Panc1 (cell line): Measurements from ENCODE around the gene TBC1D12.

Experiments
- POLR2AphosphoS5 ChIP-seq: IDR thresholded peaks from 2 replicates; pipeline ENCODE4 v1.6.1; 2012; ENCODE audit warnings: mild to moderate bottlenecking, low read depth, low read length, moderate library complexity
- SIN3A ChIP-seq: IDR thresholded peaks from 2 replicates; pipeline ENCODE4 v1.6.1; 2012; ENCODE audit warnings: low read depth, mild to moderate bottlenecking, low read length, moderate library complexity, borderline replicate concordance; ENCODE audit not compliant: insufficient read depth
- TF ChIP-seq, protein P1 (sequence below): fragments of 450-650 bp; IDR thresholded peaks from 2 replicates; pipeline ENCODE4 v1.5.1; 2017; ENCODE audit warnings: mild to moderate bottlenecking
- TF ChIP-seq, protein P2 (sequence below), 2 experiments: IDR thresholded peaks; 2 replicates each; pipeline ENCODE4 v1.6.1; 2011 to 2012; ENCODE audit warnings: low read depth in 2 of 2, control low read depth in 1 of 2, low read length in 1 of 2, mild to moderate bottlenecking in 1 of 2, moderate library complexity in 1 of 2; ENCODE audit not compliant: insufficient read depth in 1 of 2

DNA sequence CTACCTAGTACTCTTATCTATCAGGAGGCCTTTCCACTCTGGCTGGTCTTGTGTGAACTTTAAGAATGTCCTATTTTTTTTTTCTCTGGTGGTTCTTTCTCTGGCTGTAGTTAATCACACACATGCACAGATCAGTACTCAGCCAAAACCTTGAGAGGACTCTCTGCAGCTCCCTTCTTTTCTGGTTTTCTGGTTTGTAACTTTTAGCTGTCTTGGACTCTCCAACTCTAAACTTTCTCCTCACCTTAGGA is 88.4 kb downstream of the TBC1D12 start:
- TF ChIP-seq, protein P1, sequence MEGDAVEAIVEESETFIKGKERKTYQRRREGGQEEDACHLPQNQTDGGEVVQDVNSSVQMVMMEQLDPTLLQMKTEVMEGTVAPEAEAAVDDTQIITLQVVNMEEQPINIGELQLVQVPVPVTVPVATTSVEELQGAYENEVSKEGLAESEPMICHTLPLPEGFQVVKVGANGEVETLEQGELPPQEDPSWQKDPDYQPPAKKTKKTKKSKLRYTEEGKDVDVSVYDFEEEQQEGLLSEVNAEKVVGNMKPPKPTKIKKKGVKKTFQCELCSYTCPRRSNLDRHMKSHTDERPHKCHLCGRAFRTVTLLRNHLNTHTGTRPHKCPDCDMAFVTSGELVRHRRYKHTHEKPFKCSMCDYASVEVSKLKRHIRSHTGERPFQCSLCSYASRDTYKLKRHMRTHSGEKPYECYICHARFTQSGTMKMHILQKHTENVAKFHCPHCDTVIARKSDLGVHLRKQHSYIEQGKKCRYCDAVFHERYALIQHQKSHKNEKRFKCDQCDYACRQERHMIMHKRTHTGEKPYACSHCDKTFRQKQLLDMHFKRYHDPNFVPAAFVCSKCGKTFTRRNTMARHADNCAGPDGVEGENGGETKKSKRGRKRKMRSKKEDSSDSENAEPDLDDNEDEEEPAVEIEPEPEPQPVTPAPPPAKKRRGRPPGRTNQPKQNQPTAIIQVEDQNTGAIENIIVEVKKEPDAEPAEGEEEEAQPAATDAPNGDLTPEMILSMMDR: no peak
- TF ChIP-seq, protein P2, sequence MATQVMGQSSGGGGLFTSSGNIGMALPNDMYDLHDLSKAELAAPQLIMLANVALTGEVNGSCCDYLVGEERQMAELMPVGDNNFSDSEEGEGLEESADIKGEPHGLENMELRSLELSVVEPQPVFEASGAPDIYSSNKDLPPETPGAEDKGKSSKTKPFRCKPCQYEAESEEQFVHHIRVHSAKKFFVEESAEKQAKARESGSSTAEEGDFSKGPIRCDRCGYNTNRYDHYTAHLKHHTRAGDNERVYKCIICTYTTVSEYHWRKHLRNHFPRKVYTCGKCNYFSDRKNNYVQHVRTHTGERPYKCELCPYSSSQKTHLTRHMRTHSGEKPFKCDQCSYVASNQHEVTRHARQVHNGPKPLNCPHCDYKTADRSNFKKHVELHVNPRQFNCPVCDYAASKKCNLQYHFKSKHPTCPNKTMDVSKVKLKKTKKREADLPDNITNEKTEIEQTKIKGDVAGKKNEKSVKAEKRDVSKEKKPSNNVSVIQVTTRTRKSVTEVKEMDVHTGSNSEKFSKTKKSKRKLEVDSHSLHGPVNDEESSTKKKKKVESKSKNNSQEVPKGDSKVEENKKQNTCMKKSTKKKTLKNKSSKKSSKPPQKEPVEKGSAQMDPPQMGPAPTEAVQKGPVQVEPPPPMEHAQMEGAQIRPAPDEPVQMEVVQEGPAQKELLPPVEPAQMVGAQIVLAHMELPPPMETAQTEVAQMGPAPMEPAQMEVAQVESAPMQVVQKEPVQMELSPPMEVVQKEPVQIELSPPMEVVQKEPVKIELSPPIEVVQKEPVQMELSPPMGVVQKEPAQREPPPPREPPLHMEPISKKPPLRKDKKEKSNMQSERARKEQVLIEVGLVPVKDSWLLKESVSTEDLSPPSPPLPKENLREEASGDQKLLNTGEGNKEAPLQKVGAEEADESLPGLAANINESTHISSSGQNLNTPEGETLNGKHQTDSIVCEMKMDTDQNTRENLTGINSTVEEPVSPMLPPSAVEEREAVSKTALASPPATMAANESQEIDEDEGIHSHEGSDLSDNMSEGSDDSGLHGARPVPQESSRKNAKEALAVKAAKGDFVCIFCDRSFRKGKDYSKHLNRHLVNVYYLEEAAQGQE (IDR thresholded peaks at IDR 0.05; ENCODE audit: insufficient read depth in 1 of 2, low read depth in 2 of 2, low read length in 1 of 2): no peak
- no peak for TF ChIP-seq SIN3A
- TF ChIP-seq POLR2AphosphoS5: no peak
